Common myeloid progenitor, CD34-positive (primary cell): Measurements from ENCODE around the gene VPS13D.
A peak's percentile ranks its signal among the peaks of the same experiment; 100 is the strongest.

Experiments used
- CTCF ChIA-PET: fragments of 350-600 bp; sonication (Branson Sonifier 250); formaldehyde crosslinking; loops from one replicate; lab custom pipeline; 2021; ENCODE audit warnings: antibody characterized with exemption; lab: Charles Lee
- POLR2A ChIA-PET: fragments of 350-600 bp; sonication (Branson Sonifier 250); formaldehyde crosslinking; loops from one replicate; lab custom pipeline; 2021; ENCODE audit warnings: antibody characterized with exemption; lab: Charles Lee
- DNase-seq, 3 donors: peaks; one replicate each; pipeline versions ENCODE4 v3.0.0 to v3.0.0-alpha.2; 2013
- H3K27ac ChIP-seq, 2 experiments: 1 replicate in 1 of 2; 2 replicates in 1 of 2; pipeline ENCODE4 v1.7.0; 2013; ENCODE audit warnings: inconsistent platforms in 2 of 2, low read length in 2 of 2, mild to moderate bottlenecking in 2 of 2, low read depth in 1 of 2, moderate library complexity in 1 of 2; ENCODE audit not compliant: severe bottlenecking in 2 of 2, insufficient read depth in 1 of 2, poor library complexity in 1 of 2
- H3K27me3 ChIP-seq, 5 experiments: replicated peaks in 2 of 5; 1 replicate in 3 of 5; 2 replicates in 2 of 5; pipeline versions ENCODE4 v1.6.1 to v1.7.0; 2013; ENCODE audit warnings: low read length in 4 of 5, mild to moderate bottlenecking in 2 of 5, moderate library complexity in 2 of 5, inconsistent platforms in 1 of 5; ENCODE audit not compliant: insufficient read depth in 5 of 5, control insufficient read depth in 4 of 5
- H3K36me3 ChIP-seq, 4 experiments: 1 replicate in 2 of 4; 2 replicates in 2 of 4; pipeline versions ENCODE4 v1.6.1 to v1.7.0; 2013; ENCODE audit warnings: low read length in 3 of 4, control low read depth in 1 of 4, mild to moderate bottlenecking in 1 of 4; ENCODE audit not compliant: control insufficient read depth in 4 of 4, insufficient read depth in 4 of 4
- H3K4me1 ChIP-seq, 4 experiments: 1 replicate in 3 of 4; 2 replicates in 1 of 4; pipeline versions ENCODE4 v1.6.1 to v1.7.1; 2013; ENCODE audit warnings: low read length in 3 of 4, mild to moderate bottlenecking in 3 of 4, control low read depth in 1 of 4, inconsistent platforms in 1 of 4, moderate library complexity in 1 of 4; ENCODE audit not compliant: control insufficient read depth in 4 of 4, insufficient read depth in 4 of 4; ENCODE audit errors: control extremely low read depth in 1 of 4
- H3K4me3 ChIP-seq, 7 experiments: 1 replicate in 4 of 7; 2 replicates in 3 of 7; pipeline versions ENCODE4 v1.5.1 to v1.7.0; 2013; ENCODE audit warnings: mild to moderate bottlenecking in 7 of 7, low read length in 6 of 7, moderate library complexity in 6 of 7, inconsistent platforms in 2 of 7, low read depth in 2 of 7, control low read depth in 1 of 7; ENCODE audit not compliant: insufficient read depth in 4 of 7, control insufficient read depth in 1 of 7; ENCODE audit errors: extremely low read depth in 1 of 7
- H3K9me3 ChIP-seq, 5 experiments: 1 replicate in 4 of 5; 2 replicates in 1 of 5; pipeline versions ENCODE4 v1.6.1 to v1.7.1; 2013; ENCODE audit warnings: low read length in 4 of 5, mild to moderate bottlenecking in 2 of 5, inconsistent platforms in 1 of 5, low read depth in 1 of 5, moderate library complexity in 1 of 5; ENCODE audit not compliant: control insufficient read depth in 4 of 5, insufficient read depth in 2 of 5; ENCODE audit errors: control extremely low read depth in 1 of 5
- WGBS: methylation state at CpG from one replicate; pipeline ENCODE4 v1.1.5; 2013; ENCODE audit not compliant: insufficient coverage; 5-methylcytosine and 5-hydroxymethylcytosine counted together

The VPS13D gene

DNA sequence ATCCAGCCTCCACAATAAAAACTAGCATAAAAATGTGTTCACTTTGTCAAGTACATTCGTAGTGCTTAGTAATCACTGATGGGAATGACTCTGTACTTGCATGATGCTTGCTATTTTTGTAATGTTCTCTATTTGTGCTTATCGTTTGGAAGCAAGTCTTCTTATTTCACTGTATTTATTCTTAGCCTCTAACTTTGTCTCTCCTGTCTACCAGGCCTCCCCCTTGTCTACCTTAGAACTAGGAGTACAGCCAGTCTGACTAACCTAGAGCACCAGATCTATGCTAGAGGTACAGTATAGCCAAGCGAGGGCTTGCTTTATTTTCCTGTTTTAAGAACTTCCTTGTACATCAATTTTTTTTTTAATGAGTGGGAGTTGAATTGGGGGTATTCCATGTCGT, 108.2 kb downstream of the VPS13D start:
- H3K27ac ChIP-seq = no peak overlapping the region
- H3K27me3 ChIP-seq = no peaks in the 10 kb centered on the region
- peaks cover 12 to 45% (median 36%) of the 10 kb centered on the region in 4 experiments for H3K36me3 ChIP-seq
- no peak for DNase-seq
- no peaks in the 10 kb centered on the region for H3K9me3 ChIP-seq
- ChIA-PET CTCF (interaction anchor here (1.3 kb wide), 1 partner anchor 23 kb away, joined by 4 read pairs; no protein-coding TSS in a partner anchor), POLR2A (no interaction called here)
- H3K4me3 ChIP-seq = no peak overlapping the region
- peaks cover 0 to 16% (median 0%) of the 10 kb centered on the region in 4 experiments for H3K4me1 ChIP-seq
- WGBS = 100% methylated on average over 1 of the region's 4 CpGs

DNA sequence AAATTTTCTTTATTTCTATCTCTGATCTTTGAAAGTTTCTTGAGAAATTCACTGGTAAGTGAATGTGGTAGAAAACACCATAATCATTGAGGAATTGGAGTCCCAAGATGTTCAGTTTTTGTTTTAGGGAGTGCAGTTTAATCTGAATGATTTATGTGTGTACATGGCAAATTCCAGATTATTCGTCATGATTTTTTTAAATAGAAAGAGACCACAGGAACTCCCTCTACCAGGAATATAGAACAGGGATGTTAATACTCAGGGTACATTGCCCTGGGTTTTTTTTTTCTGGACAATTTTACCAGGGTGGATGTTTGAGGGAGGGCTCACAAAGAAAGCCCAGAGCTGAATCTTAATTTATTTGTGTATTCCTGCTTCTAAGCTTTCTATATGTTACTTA, 109.0 kb downstream of the VPS13D start:
- Histone ChIP-seq H3K27me3 (no peaks in the 10 kb centered on the region), H3K4me1 (peaks cover 3 to 21% (median 4%) of the 10 kb centered on the region in 4 experiments), H3K27ac (no peak overlapping the region), H3K9me3 (no peaks in the 10 kb centered on the region), H3K36me3 (peaks cover 8 to 37% (median 32%) of the 10 kb centered on the region in 4 experiments), H3K4me3 (no peak overlapping the region)
- CTCF ChIA-PET = interaction anchor here (0.7 to 1.3 kb wide), 2 partner anchors 24 to 330 kb away, joined by 3 to 4 read pairs; no protein-coding TSS in a partner anchor
- no CpG with 5 or more reads among the region's 1 CpG for WGBS
- no peak for DNase-seq
- POLR2A ChIA-PET = no interaction called here

DNA sequence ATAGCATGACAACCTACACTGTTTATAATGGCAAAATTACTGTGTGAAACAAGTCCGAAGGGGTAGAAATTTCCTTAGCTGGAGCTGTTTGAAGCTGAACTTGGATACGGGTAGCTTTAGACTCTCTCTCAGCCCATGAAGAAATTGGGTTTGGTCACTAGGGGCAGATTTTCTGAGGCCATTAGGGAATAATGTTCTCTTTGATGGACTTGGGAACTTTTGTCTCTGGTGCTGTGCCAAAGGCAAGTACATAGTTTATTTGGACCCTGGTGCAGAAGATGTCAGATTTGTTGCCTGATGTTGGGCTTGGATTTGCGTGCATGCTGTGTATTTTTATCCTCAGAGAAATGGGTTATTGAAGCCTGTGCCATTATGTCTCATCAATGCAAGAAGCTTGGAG, 109.6 kb downstream of the VPS13D start:
- Histone ChIP-seq H3K36me3 (peaks cover 7 to 33% (median 30%) of the 10 kb centered on the region in 4 experiments), H3K27me3 (no peaks in the 10 kb centered on the region), H3K9me3 (no peaks in the 10 kb centered on the region), H3K4me3 (no peak overlapping the region), H3K4me1 (peaks cover 9 to 27% (median 10%) of the 10 kb centered on the region in 4 experiments), H3K27ac (no peak overlapping the region)
- ChIA-PET CTCF (interaction anchor here (0.7 to 1.3 kb wide), 2 partner anchors 24 to 330 kb away, joined by 3 to 4 read pairs; no protein-coding TSS in a partner anchor), POLR2A (no interaction called here)
- no peak for DNase-seq
- 100% methylated on average over 1 of the region's 3 CpGs for WGBS

DNA sequence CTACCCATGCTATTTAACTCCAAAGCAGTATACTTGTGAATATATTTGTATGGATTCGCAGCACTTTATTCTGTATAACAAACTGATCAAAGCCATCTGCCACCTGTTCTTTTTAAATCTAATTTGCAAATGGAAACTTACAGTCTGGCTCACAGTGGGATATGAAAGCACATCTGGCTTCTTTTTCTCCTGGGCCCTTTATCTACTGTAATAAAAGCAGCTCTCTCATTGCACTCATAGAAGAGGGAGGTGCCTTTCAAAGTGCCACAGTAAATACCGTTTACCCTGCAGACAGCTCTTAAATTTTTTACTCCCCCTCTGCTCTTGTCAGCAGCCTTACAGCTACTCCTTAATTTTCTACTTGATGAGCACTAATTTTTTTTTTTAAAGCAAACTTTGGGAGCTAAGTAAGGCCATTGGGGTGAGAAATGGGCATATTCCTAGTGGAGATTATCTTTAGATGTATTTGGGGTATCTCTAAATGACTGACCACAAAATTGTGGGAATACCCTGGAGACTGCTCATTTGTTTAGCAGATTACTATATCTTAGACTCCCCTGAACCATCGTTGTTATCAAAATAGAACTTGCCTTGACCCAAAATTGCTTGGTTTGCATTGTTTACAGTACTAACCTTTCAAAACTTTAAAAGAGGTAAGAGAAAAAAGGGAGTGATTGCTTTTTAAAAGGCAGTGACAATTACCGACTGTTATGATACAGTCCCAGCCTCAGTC, 110.1 kb downstream of the VPS13D start:
- H3K4me1 ChIP-seq = peaks cover 13 to 33% (median 15%) of the 10 kb centered on the region in 4 experiments
- ChIA-PET CTCF (interaction anchor here (1.2 kb wide), 1 partner anchor 278 kb away, joined by 3 read pairs; the partner anchor contains the start of gene DHRS3), POLR2A (no interaction called here)
- DNase-seq = no peak
- WGBS = 86% methylated on average over 3 of the region's 4 CpGs
- no peak overlapping the region for H3K27ac ChIP-seq
- no peaks in the 10 kb centered on the region for H3K9me3 ChIP-seq
- no peaks in the 10 kb centered on the region for H3K27me3 ChIP-seq
- H3K36me3 ChIP-seq = peaks cover 6 to 29% (median 27%) of the 10 kb centered on the region in 4 experiments
- no peak overlapping the region for H3K4me3 ChIP-seq

DNA sequence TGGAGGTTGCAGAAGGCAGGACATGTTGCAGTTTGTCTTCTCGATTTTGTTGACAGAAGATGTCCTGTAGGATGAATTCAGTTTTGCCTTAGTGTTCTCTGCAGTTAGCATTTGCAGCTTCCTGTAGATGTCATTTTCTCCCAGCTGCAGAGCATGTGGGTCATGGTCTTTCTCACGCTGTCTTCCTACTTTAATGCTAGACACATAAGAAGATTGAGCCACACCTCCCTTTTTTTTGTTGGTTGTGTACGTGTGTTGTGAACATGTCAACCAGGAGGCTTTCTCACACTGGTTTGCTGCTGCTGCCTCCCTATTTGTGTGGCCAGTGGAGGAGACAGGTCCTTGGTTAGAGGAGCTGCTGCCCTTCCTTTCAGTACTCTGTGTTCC, 110.7 kb downstream of the VPS13D start:
- 100% methylated on average over 1 of the region's 3 CpGs for WGBS
- Histone ChIP-seq H3K9me3 (no peaks in the 10 kb centered on the region), H3K4me1 (peaks cover 19 to 38% (median 21%) of the 10 kb centered on the region in 4 experiments), H3K27me3 (no peaks in the 10 kb centered on the region), H3K36me3 (peaks cover 6 to 26% (median 24%) of the 10 kb centered on the region in 4 experiments), H3K4me3 (no peak overlapping the region), H3K27ac (no peak overlapping the region)
- POLR2A ChIA-PET = interaction anchor here (0.6 kb wide), 1 partner anchor 60 kb away, joined by 3 read pairs; no protein-coding TSS in a partner anchor
- CTCF ChIA-PET = interaction anchor here (0.7 to 1.2 kb wide), 2 partner anchors 26 to 278 kb away, joined by 3 read pairs; partner anchors contain the start of gene DHRS3
- DNase-seq = no peak

DNA sequence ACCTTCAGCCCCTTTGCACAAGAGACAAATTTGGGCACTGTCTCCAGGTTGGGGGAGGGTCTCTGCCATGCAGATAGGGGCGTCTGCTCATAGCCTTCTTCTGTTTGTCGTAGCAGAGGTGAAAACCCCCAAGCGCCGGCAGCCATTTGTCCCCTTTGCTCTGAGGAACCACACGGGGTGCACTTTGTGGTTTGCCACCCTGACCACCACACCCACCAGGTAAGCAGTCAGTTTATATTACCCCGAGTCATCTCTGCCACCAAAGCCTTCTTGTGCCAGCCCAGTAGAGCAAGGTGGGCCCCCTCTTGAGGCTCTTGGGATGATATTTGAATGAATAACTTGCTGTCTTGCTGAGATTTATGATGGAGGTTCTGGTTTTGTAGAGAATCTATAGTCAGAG, 111.8 kb downstream of the VPS13D start:
- no peak overlapping the region for H3K4me3 ChIP-seq
- ChIA-PET POLR2A (no interaction called here), CTCF (no interaction called here)
- no peak overlapping the region for H3K27ac ChIP-seq
- peak in 1 of 3 donors; percentile 10 for DNase-seq
- peaks cover 24 to 49% (median 28%) of the 10 kb centered on the region in 4 experiments for H3K4me1 ChIP-seq
- 78% methylated on average over 5 of the region's 6 CpGs for WGBS
- peaks cover 8 to 22% (median 18%) of the 10 kb centered on the region in 4 experiments for H3K36me3 ChIP-seq
- no peaks in the 10 kb centered on the region for H3K9me3 ChIP-seq
- H3K27me3 ChIP-seq = no peaks in the 10 kb centered on the region
